ENCODE measurements around the gene ADAMTSL4. TPM values are rescaled to one million over a fixed set of nuclear protein-coding genes. Genes with fewer than 3 reads are reported as not detected.

The ADAMTSL4 gene
- total and polyA plus RNA-seq, 2 donors (not counting 3 experiments of a cell fraction or from before 2014, with no cell fraction given): 0.73 to 1.0 TPM

- dilution Hi-C loops (cut with MboI; ENCODE audit: extremely low pct_ligation_motif_present, low sequenced_read_pairs): no loop called here
- H3K9me3 ChIP-seq (replicated peaks; ENCODE audit: control insufficient read depth, insufficient read depth, low read length): no peaks in the 10 kb centered on the region
- H3K27me3 ChIP-seq (ENCODE audit: control insufficient read depth in 2 of 2, insufficient read depth in 2 of 2, low read length in 2 of 2): no peaks in the 10 kb centered on the region
- H3K36me3 ChIP-seq (ENCODE audit: control insufficient read depth in 2 of 2, extremely low read depth in 1 of 2, insufficient read depth in 2 of 2, low read length in 2 of 2): peaks cover 0 to 4% of the 10 kb centered on the region in 2 experiments
- no peak overlapping the region for H3K27ac ChIP-seq (ENCODE audit: insufficient read depth, low read depth, low read length)
- H3K4me3 ChIP-seq (replicated peaks in 1 of 3; ENCODE audit: insufficient read depth in 1 of 3, low read depth in 1 of 3, low read length in 3 of 3): no peak overlapping the region
- intact Hi-C loops (cut with micrococcal nuclease): no loop called here
- no peak overlapping the region for H3K4me2 ChIP-seq (ENCODE audit: insufficient read depth, low read length)
- no peak overlapping the region for H2AFZ ChIP-seq (ENCODE audit: low read depth, low read length)
- H3K9ac ChIP-seq (replicated peaks; ENCODE audit: extremely low read depth, insufficient read depth, low read length): no peak overlapping the region
- H3K4me1 ChIP-seq (ENCODE audit: control insufficient read depth, extremely low read depth, insufficient read depth, low read length): peaks cover 22% of the 10 kb centered on the region
- no peaks in the 10 kb centered on the region for H3K9me1 ChIP-seq (replicated peaks; ENCODE audit: control insufficient read depth, extremely low read depth, insufficient read depth, low read length)
- no peak for DNase-seq (ENCODE audit: low read depth, low spot score)
- CTCF ChIA-PET: interaction anchor here (1.0 to 2.1 kb wide), 4 partner anchors 9 to 296 kb away, joined by 3 to 17 read pairs (median 6); no protein-coding TSS in a partner anchor
- no peaks in the 10 kb centered on the region for H4K20me1 ChIP-seq (replicated peaks; ENCODE audit: control insufficient read depth, extremely low read depth, insufficient read depth, low read length)
- BruUV-seq (replicated peaks): no TSS peak
- POLR2A ChIA-PET: interaction anchor here (0.6 to 1.3 kb wide), 3 partner anchors 28 to 460 kb away, joined by 5 to 7 read pairs (median 5); partner anchors contain the start of gene MCL1
- TF ChIP-seq POLR2AphosphoS5 (IDR thresholded peaks at IDR 0.05; ENCODE audit: insufficient read depth, low read depth, low read length) (no peak), JUN (IDR thresholded peaks at IDR 0.05; ENCODE audit: borderline replicate concordance, insufficient read depth, insufficient read length, low read depth) (no peak), MAX (IDR thresholded peaks at IDR 0.05; ENCODE audit: insufficient read depth, insufficient read length) (no peak), MYC (IDR thresholded peaks at IDR 0.05; ENCODE audit: low read depth, low read length) (no peak), EZH2 (IDR thresholded peaks at IDR 0.05; ENCODE audit: borderline replicate concordance, low read depth, low read length, severe bottlenecking) (no peak), CTCF (IDR thresholded peaks at IDR 0.05; ENCODE audit: extremely low read depth in 1 of 2, insufficient read depth in 1 of 2, low read depth in 1 of 2, low read length in 2 of 2) (no peak)
- no peak for FAIRE-seq
- H3K79me2 ChIP-seq (ENCODE audit: control insufficient read depth, insufficient read depth, low read length): no peaks in the 10 kb centered on the region
These were observed 2.5 kb downstream of the ADAMTSL4 start for GRCh38 chr1:150551784-150552127.
